ENCODE measurements around the gene NRIP1.

- TF ChIP-seq CTCF (IDR thresholded peaks at IDR 0.05): no peak
- no peak for TF ChIP-seq EZH2 (IDR thresholded peaks at IDR 0.05)
- TF ChIP-seq EZH2phosphoT487 (IDR thresholded peaks at IDR 0.05): no peak
Observed at GRCh38 chr21:15014221-15014620, 50.6 kb downstream of the NRIP1 start.
